ENCODE measurements around the gene MRPS10. TPM values are rescaled to one million over a fixed set of nuclear protein-coding genes. Genes with fewer than 3 reads are reported as not detected.
"Not testable (repeated sequence)": the region's sequence is repeated elsewhere in the genome, so short reads cannot be mapped to it uniquely, and the experiment has no call there.

Gene MRPS10
- total RNA-seq, 2 donors from 2014 or later = 22.5 to 26.8 TPM

DNA sequence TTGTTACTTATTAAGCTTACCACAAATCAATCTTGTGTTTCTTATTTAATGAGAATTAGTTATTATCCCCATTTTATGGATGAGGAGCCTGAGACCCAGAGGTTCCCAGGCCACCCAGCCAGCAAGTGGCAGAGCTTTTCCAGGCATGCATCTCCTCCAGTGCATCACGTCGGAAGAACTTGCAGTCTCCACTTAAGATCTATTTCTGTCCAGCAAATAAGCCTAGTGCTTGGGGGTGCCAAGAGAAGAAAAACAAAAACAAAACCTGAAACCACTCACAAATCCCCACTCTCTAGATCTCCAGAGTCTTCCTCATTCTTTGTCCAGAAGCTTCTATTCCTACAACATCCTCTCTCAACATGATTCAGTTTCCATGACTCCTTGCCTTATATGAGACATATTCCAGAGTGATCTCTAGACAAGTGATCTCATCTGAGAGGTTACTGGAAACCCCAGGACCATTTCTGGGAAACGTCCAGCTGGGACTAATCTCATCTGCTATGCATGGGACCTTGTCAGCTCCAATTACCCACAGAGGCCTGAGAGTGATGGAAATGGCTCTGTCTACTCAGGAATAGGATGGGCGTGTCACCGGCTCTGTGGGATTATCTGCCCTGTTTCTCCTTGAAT, 27.0 kb downstream of the MRPS10 start:
- no peak for DNase-seq (ENCODE audit: low spot score)
- intact Hi-C loops (cut with DNase I) = no loop called here

DNA sequence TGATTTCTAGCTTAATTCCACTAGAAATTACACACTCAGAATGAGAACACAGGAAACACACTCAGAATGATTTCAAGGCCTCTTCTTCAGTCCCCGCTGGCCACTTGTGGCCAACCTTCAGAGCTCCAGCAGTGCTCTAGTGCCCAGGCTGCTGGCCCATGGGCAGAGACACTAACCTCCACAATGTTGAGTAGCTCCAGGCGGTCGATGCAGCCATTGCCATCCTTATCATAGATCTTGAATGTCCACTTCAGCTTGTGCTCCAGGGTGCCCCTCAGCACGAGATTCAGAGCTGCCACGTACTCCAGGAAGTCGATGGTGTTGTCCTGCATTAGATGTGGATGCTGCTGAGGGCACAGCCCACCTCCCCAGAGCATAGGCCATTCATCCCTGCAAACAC, 29.3 kb downstream of the MRPS10 start:
- DNase-seq (ENCODE audit: low spot score) = no peak
- intact Hi-C loops (cut with DNase I) = no loop called here

DNA sequence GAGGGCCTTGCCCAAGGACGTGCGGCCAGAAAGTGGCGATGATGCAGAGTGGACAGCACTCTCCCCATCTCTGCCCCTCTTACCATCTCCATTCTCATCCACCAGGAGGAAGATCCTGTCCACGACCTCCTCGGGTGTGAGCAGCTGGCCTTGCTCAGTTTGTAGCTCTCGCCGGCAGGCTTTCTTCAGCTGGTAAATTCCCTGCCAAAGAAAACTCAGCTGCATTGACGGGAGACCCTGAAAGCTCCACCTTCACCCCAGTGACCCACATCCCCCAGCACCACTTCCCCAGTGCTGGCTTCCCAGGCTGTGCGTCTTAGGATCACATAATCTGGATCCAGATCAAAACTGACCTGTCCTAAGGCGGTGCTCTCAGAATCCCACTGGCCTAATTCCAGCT, 32.1 kb downstream of the MRPS10 start:
- no peak for DNase-seq (ENCODE audit: low spot score)
- intact Hi-C loops (cut with DNase I) = no loop called here

DNA sequence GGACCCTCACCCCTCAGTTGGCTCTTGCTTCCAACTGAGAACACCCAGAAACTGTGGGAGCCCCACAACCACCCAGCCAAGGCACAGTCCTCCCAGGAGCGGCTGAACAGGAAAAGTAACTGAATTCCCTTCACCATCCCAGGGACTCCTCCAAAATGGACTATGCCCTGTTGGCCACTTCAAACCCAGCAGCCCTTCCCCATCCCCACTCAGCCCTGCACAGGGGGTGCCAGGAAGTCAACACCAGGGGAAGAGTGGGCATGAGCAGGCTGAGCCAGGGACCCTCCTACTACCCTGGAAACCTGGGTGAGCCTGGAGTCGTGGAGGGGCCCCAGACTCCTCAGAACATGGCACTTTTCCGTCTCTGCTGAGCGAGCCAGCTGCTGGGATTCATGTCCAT, 33.2 kb downstream of the MRPS10 start:
- intact Hi-C loops (cut with DNase I) = no loop called here
- DNase-seq (ENCODE audit: low spot score) = no peak

DNA sequence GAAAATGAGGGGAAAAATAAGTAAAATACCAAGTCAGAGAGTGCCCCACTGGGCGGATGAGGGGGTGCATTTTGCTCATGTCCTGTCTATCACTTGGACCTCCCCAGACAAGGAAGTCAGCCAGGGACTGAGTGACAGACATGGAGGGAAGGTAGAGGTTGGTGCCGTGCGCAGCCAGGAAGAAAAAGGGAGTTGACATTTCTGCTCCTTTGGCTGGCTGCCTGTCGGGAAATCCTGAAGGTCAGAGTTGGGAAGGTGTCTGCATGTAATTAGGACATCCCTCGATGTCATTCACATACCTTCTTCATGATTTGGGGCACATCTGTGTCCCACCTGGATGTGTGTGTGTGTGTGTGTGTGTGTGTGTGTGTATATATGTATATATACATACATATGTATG, 35.6 kb downstream of the MRPS10 start:
- intact Hi-C loops (cut with DNase I) = no loop called here
- DNase-seq (ENCODE audit: low spot score) = no peak

DNA sequence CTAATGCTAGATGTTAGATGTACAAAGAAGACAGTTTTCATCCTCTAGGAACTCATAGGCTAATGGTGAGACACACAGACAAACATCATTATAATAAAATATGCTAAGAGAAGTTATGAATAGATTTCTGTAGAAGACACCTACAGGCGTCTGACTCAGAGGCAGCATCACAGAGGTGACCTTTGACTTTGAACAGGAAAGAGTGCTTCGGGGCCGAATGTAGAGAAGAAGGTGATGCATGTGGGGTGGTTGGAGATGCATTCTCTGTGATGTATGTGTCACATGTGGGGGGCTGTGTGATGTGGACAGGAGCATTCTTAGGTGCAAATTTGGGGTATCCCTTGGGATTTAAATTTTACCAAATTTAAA, 37.7 kb downstream of the MRPS10 start:
- intact Hi-C loops (cut with DNase I) = loop anchor here in 1 of 2 donors (2.0 kb wide), 1 partner anchor 55 kb away; no protein-coding TSS in a partner anchor
- DNase-seq (ENCODE audit: low spot score) = no peak

DNA sequence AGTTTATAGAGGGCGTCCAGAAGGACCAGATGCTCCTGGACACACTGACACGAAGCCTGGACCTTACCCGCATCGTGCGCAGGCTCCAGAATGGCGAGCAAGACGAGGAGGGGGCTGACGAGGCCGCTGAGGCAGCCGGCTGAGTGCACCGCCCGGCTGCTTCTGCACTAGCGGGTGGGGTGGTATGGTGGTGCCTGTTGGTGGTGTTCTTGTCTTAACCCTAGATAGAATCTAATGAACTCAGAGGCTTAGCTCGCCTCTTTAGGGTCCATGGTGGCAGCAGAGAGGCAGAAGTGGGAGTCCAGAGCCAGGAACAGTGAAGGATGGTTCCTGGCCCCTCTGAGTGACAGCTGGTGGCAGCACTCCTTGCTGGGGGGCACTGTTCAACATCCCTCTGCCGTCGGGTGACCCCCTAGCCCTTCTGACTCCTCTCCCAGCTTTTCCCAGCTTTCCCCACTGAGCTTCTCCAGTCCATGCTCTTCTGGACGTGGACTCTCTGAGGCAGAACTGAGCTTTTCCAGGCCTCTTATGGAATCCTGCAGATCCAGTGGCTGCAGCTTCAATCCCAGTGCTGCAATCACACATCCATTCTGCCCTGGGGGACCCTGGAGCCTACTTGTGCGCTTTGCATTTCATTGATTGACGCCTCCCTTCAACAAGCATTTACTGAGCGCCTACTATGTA, 38.3 kb downstream of the MRPS10 start:
- DNase-seq (ENCODE audit: low spot score) = no peak
- intact Hi-C loops (cut with DNase I) = loop anchor here in 1 of 2 donors (2.0 kb wide), 1 partner anchor 55 kb away; no protein-coding TSS in a partner anchor

DNA sequence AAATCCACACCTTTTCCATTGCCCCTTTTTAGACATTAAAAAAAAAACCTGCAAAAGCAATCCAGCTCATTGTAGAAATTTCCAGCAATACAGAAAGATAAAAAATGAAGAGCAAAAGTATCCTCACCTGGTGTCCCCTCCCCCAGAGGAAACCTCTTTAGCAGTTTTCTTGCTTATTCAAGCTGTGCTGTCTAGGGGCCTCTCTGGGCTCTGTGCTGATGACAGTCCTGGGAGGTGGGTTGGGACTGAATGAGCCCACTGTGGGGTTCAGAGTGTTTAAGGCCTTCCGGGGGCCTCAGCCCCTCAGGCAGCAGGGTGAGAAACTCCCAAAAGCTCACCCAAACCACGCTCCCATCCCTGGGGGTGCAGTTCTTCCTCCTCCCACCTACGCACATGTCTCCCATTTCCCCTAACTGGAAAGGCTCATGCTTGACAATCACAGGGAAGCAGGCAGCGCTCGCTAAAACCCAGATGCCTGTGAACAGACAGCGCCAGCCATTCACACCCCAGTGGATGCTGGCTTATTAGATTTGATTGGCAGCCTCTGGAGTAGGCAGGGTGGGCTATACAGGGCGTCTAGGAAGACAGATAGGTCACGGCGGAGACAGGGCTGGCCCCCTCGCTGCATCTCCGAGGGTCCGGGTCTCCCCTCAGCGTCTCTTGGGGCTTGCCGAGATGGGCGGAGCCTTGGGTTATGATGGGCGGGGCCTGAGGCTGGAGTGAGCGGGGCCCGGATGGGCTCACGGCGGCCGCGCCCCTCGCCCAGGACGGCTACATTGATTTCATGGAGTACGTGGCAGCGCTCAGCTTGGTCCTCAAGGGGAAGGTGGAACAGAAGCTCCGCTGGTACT, 39.9 kb downstream of the MRPS10 start:
- DNase-seq (ENCODE audit: low spot score) = no peak

DNA sequence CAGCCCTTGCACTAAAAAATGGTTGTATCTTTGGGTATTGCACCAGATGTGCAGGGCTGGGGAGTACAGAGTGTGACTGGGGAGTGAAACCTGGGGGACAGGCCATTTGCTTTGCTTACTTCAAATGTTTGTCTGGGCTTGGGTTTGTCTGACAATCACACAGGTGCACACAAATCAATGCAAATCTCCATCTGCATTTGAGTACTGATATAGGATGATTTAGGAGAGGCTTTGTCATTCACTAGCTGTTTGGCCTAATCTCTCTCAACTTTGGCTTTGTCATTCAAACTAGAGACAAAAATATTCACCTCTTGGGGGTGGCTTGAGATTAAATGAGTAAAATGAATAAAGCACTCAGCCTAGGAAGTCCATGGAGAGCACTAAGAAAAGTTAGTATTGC, 40.7 kb downstream of the MRPS10 start:
- intact Hi-C loops (cut with DNase I) = no loop called here
- no peak for DNase-seq (ENCODE audit: low spot score)

More for the DNA sequence above, 39.9 kb downstream of the MRPS10 start:
- intact Hi-C loops (cut with DNase I) = loop anchor here in 1 of 2 donors (2.0 kb wide), 1 partner anchor 57 kb away; no protein-coding TSS in a partner anchor

DNA sequence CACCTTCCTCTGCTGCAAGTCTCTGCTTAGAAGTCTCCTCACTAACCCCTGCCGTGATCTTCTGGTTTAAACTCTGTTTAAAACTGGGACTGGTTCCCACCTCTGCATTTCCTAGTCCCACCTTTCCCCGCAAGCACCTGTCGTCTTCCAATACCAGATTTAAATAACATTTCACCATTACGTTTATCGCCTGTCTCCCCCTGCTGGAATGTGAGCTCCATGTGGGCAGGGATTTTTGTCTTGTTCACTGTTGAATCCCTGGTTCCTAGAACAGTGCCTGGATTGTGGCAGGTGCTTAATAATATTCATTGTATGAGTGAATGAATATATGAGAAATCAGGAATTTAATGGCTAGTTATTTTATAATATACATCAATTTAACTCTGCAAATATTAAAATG, 41.8 kb downstream of the MRPS10 start:
- DNase-seq (ENCODE audit: low spot score) = no peak
- intact Hi-C loops (cut with DNase I) = no loop called here

DNA sequence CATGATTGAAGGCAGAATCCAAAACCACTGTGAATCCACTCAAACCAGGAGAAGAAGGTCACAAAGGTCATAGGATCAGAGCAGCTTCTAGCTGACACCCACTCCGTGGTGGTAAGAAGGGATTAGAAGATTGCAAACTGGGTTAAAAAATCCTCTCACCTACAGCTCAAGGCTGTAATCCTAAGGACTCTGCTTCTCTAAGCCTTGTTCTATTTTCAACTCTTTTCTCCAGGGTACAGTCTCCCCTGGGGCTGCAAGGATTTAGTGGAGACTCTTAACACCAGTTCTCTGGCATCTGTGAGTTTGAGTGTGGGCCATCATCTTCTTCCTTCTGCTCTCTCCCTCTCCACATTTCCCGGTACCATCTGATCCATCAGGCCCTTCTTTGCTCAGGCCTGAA, 44.6 kb downstream of the MRPS10 start, which contains the start of gene GUCA1A:
TSS of gene GUCA1A (plus strand) at position 264 of the 400 bp plus-strand sequence. CDS start 250 bp downstream, outside the sequence.
- no peak for DNase-seq (ENCODE audit: low spot score)
- intact Hi-C loops (cut with DNase I) = no loop called here

DNA sequence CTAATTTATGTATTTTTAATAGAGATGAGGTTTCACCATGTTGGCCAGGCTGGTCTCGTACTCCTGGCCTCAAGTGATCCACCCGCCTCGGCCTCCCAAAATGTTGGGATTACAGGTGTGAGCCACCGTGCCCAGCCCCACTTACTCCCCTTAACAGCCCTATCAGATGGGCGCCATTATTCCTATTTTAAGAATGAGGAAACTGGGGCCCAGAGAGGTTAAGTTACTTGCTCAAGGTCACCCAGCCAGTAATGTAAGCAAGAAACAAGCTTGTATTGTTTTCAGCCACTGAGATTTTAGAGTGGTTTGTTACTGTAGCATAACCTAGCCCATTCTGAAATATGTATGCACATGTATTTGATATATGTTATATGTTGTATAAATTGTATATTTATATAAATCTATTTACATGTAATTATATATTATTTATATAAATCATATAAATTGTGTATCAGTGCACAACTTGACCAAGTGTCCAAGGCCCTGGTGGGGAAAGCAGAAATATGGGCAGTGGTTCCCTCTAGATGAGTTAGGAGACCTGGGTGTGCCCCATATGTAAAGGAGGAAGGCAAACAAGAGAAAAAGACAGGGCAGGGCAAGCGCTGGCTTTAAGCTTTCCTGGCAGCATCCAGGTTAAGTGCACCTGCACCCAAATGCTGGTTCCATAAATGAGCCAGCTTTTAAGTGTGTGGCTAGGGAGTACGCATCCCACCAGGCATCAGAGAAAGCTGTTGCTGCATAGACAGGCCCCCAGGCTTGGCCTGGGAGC, 45.7 kb downstream of the MRPS10 start:
- intact Hi-C loops (cut with DNase I) = no loop called here
- no peak for DNase-seq (ENCODE audit: low spot score)

DNA sequence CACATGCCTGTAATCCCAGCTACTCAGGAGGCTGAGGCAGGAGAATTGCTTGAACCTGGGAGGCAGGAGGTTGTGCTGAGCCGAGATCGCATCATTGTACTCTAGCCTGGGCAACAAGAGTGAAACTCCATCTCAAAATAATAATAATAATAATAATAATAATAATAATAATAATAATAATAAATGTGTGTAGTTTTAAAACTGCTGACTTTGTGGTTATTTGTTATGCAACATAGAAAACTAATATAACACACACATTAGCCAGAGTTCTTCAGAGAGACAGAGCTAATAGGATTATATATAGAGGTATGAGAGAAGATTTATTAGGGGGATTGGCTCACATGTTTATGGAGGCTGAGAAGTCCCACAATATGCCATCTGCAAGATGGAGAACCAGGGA, 47.9 kb downstream of the MRPS10 start:
- not testable (repeated sequence) for DNase-seq (ENCODE audit: low spot score)
- intact Hi-C loops (cut with DNase I) = loop anchor here in 1 of 2 donors (5.0 kb wide), 1 partner anchor 92 kb away; no protein-coding TSS in a partner anchor

DNA sequence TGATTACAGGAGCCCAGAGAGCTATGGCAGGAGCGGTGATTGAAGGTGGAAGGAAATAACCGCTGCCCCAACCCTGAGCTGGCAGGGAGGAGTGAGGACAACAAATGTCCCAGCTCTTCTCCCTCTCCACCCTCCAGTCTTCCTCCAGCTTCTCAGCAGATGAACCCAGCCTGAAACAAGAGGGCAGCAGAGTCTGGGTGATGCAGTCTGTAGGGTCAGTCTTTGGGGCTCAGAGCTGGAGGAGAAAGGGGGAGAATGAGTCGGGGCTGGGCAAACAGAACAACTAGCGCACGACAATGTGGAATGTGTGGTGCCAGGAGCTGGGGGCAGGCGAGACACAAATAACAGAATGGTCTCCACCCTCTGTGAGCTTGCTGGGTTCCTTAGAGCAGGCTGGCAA, 49.0 kb downstream of the MRPS10 start:
- intact Hi-C loops (cut with DNase I) = loop anchor here in 1 of 2 donors (5.0 kb wide), 1 partner anchor 91 kb away; no protein-coding TSS in a partner anchor
- no peak for DNase-seq (ENCODE audit: low spot score)

DNA sequence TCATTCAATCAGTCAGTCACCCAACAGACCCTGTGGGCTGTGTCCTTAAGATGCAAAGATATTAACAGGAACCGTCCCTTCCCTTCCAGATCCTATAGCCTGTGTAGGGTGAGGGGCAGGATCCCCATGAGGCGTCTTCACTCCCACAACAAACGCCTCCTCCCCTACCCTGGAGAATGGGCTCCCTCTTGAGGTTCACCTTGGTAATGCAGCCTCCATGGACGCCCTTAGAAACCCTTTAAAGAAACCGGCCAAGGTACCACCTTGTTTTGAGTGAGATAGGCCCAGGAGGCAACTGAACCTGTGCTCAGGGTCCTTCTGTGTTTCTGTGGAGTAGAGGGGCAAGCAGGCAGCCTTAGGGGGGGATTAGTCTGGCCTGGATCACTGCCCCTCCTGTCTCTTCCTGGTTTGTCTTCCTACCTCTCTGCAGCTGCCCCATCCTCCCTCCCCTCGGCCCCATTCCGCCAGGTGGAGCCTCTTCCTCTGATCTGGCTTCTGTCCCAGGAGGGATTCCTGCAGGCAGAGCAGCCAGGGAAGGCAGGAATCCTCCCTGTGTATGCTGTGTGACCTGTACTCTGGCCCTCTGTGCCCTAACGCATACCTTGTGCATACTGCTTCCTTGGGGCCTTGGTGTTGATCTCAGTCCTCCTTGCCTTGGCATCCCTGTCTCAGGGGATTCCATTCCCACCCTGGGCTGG, 51.1 kb downstream of the MRPS10 start:
- intact Hi-C loops (cut with DNase I) = loop anchor here (2.0 to 5.0 kb wide), 2 partner anchors 89 to 92 kb away; no protein-coding TSS in a partner anchor
- no peak for DNase-seq (ENCODE audit: low spot score)

DNA sequence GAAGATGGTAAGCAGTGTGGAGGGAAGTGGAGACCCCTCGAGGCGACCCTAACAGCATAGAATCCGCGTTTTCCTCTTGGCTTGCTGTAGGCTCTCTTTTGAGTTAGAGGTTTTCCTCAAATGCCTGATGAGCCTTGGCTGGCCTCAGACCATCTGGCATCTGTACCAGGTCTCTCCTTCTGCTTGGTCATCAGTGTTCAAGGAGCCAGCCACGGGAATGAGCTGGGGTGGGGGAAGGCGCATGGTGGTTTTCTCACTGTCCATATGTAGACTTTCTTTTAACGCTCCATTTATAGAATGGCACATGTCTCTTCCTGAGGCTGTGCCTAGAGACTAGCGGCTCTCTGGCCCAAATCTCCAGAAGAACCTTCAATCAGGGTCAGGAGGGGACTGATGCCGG, 52.6 kb downstream of the MRPS10 start:
- intact Hi-C loops (cut with DNase I) = loop anchor here in 1 of 2 donors (5.0 kb wide), 1 partner anchor 88 kb away; no protein-coding TSS in a partner anchor
- DNase-seq (ENCODE audit: low spot score) = no peak

DNA sequence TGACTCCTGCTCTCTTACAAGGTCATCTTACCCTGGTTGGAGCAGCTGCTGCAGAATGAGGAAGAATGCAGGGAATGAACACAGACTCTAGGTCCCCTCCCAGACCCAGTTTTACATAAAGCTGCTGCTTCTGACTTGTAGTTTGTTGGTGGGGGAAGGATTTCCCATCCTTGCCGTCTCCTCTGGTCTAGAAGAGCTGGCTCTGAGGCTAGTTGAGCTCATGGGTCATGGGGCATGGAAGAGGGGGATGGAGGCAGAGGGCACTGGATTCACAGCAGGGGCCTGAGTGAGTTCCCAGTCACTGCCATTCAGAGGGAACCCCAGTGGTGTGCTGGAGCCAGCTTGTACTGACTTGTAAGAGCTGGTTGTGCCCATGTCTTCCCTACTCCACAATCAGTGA, 53.7 kb downstream of the MRPS10 start:
- DNase-seq (ENCODE audit: low spot score) = no peak
- intact Hi-C loops (cut with DNase I) = no loop called here

DNA sequence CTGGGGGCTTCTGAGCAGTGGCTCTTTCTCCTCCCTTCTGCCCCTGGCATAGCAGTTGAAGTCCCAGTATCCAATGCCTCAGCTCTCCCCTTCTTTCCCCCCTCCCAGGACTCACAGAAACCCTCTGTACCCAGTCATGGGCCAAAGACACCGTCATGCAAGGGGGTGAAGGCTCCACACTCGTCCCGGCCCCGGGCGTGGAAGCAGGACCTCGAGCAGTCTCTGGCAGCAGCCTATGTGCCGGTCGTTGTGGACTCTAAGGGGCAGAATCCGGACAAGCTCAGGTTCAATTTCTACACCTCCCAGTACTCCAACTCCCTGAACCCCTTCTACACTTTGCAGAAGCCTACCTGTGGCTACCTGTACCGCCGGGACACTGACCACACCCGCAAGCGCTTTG, 54.8 kb downstream of the MRPS10 start:
- intact Hi-C loops (cut with DNase I) = no loop called here
- DNase-seq (ENCODE audit: low spot score) = no peak
